Chondrocyte (in vitro differentiated cells): ENCODE data around the gene DPP10. TPM values are rescaled to one million over a fixed set of nuclear protein-coding genes. Genes with fewer than 3 reads are reported as not detected.
A peak's percentile ranks its signal among the peaks of the same experiment; 100 is the strongest.

ENCODE experiments used
- DNase-seq: peaks from one replicate; pipeline ENCODE4 v3.0.0; 2021; ENCODE audit warnings: mixed read lengths, low spot score
- H3K27ac Mint-ChIP-seq: one replicate; pipeline ENCODE4 v1.8.0; 2021; ENCODE audit warnings: mild to moderate bottlenecking, moderate library complexity, mixed read lengths; ENCODE audit not compliant: unreplicated experiment
- H3K27me3 Mint-ChIP-seq: 2 replicates; pipeline ENCODE4 v1.8.0; 2021; ENCODE audit warnings: low read depth, mixed read lengths
- H3K36me3 Mint-ChIP-seq: 2 replicates; pipeline ENCODE4 v1.8.0; 2021; ENCODE audit warnings: low read depth, mixed read lengths
- H3K4me1 Mint-ChIP-seq: 2 replicates; pipeline ENCODE4 v1.8.0; 2021; ENCODE audit warnings: low read depth, mild to moderate bottlenecking, mixed read lengths
- H3K4me3 Mint-ChIP-seq: one replicate; pipeline ENCODE4 v1.8.0; 2021; ENCODE audit warnings: mild to moderate bottlenecking, moderate library complexity, mixed read lengths; ENCODE audit not compliant: unreplicated experiment
- H3K9me3 Mint-ChIP-seq: 2 replicates; pipeline ENCODE4 v1.8.0; 2021; ENCODE audit warnings: low read depth, mixed read lengths
- CTCF ChIP-seq: fragments of 200-600 bp; sonication (generic); IDR thresholded peaks from 2 replicates; pipeline ENCODE4 v1.5.0; 2021; ENCODE audit warnings: antibody characterized with exemption, mild to moderate bottlenecking, moderate library complexity
- total RNA-seq: library from RNA; stranded (reverse); gene quantifications from 3 replicates; pipeline ENCODE4 v1.2.1, GENCODE V29; 2021

Gene DPP10
- total RNA-seq, 1 donor from 2014 or later = not detected

GRCh38 chr2:114724454-114724853, 282.0 kb downstream of the DPP10 start:
- peaks cover 2% of the 10 kb centered on the region for H3K27me3 Mint-ChIP-seq
- no peaks in the 10 kb centered on the region for H3K4me1 Mint-ChIP-seq
- no peaks in the 10 kb centered on the region for H3K9me3 Mint-ChIP-seq
- H3K36me3 Mint-ChIP-seq = no peaks in the 10 kb centered on the region
- H3K27ac Mint-ChIP-seq = no peak overlapping the region
- no peak for DNase-seq
- no peak overlapping the region for H3K4me3 Mint-ChIP-seq
- TF ChIP-seq CTCF = no peak

- no peaks in the 10 kb centered on the region for H3K36me3 Mint-ChIP-seq
- H3K4me3 Mint-ChIP-seq = no peak overlapping the region
- no peaks in the 10 kb centered on the region for H3K4me1 Mint-ChIP-seq
- TF ChIP-seq CTCF = no peak
- no peak overlapping the region for H3K27ac Mint-ChIP-seq
- DNase-seq = no peak
- no peaks in the 10 kb centered on the region for H3K27me3 Mint-ChIP-seq
- no peaks in the 10 kb centered on the region for H3K9me3 Mint-ChIP-seq
These were observed 284.6 kb downstream of the DPP10 start for GRCh38 chr2:114727012-114727411.

- Mint-ChIP-seq H3K4me1 (no peaks in the 10 kb centered on the region), H3K9me3 (no peaks in the 10 kb centered on the region), H3K4me3 (no peak overlapping the region), H3K36me3 (no peaks in the 10 kb centered on the region), H3K27me3 (no peaks in the 10 kb centered on the region), H3K27ac (no peak overlapping the region)
- TF ChIP-seq CTCF = no peak
- DNase-seq = no peak
These were observed 285.9 kb downstream of the DPP10 start for GRCh38 chr2:114728372-114728771.

- Mint-ChIP-seq H3K9me3 (no peaks in the 10 kb centered on the region), H3K36me3 (no peaks in the 10 kb centered on the region), H3K27me3 (no peaks in the 10 kb centered on the region), H3K4me3 (no peak overlapping the region), H3K4me1 (no peaks in the 10 kb centered on the region), H3K27ac (no peak overlapping the region)
- no peak for DNase-seq
- TF ChIP-seq CTCF = peak; percentile 47
These were observed 286.6 kb downstream of the DPP10 start for GRCh38 chr2:114729026-114729425.

- Mint-ChIP-seq H3K27me3 (peaks cover 3% of the 10 kb centered on the region), H3K4me3 (no peak overlapping the region), H3K36me3 (no peaks in the 10 kb centered on the region), H3K27ac (no peak overlapping the region), H3K9me3 (no peaks in the 10 kb centered on the region), H3K4me1 (no peaks in the 10 kb centered on the region)
- DNase-seq = no peak
- no peak for TF ChIP-seq CTCF
These were observed 292.7 kb downstream of the DPP10 start for GRCh38 chr2:114735126-114735525.
